GM21381 (cell line): ENCODE data around the gene IMMP2L.
A peak's percentile ranks its signal among the peaks of the same experiment; 100 is the strongest.

Source experiments
- ATAC-seq: cut with Tn5 transposase; IDR thresholded peaks from one replicate; pipeline ENCODE4 v1.9.1; 2021; ENCODE audit warnings: mild to moderate bottlenecking, moderate library complexity; ENCODE audit not compliant: unreplicated experiment

IMMP2L gene

GRCh38 chr7:111113263-111114017 is 448.9 kb downstream of the IMMP2L start:
- ATAC-seq: no peak

DNA sequence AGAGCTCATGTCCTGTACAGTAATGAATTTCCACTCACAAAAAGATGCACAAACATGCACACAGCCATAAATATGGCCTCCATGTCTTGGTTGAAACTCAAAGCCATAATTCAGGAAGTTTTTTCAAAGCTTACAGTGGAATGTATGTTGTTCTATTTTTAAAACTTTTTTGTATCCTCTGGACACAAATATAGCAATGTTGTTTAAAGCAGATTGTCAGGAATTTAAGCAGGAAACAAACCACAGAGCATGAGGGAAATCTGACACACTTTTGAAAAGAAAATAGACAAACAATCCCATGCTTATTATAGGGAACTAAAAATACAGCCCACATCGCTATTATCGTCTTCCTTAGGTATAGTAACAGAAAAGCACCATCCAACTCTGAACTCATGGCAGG is 449.9 kb downstream of the IMMP2L start:
- no peak for ATAC-seq

DNA sequence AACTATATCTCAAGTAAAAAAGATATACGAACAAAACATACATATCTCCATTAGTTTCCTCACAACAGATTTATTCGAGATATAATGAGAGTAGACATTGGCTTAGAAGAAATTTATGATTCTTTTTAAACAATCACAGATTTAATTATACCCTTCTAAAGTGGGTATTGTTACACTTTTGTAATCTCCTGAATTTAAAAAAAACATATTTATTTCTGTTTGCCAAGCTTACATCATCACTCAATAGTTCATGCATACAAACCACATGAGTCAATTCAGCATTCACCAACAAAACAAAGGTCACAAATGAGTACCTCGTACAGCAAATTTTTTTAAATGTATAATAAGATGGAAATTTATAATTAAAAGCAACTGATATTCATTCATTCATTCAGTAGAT is 453.8 kb downstream of the IMMP2L start:
- no peak for ATAC-seq

DNA sequence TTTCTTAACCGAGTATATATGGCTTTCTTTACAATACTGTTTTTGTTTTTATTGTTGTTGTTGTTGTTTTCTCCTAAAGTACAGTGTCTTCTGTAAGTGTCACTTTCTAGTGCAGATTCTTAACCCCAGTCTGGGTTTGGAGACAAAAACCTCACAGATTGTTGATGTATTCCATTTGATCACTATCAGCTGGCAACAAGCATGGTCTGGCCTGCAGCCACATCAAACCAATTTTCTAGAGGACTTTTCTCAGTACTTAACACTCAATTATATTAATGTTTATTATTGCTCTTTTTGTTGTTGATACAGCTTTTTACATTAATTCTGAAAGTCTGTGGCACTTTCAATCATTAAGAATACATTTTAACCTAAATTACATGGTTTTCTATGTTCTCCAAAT is 454.3 kb downstream of the IMMP2L start:
- no peak for ATAC-seq

DNA sequence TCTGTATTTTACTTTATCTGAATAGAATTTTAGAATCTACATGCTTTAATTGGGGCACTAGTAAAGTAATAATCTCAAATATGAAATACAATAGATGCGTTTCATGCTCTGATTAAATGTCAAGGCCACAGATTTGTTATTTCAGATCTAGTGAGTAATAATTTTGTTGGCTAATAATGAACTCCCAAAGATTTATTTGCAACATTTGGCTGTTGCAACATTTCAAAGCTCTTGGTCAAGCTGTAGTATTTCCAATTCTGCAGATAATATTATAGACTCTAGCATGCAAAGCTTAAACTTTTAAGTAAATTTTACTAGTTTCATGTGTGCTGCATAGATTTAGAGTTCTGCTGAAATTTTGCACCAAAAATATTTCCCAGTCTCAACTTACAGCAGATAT is 454.7 kb downstream of the IMMP2L start:
- ATAC-seq: no peak

GRCh38 chr7:111105269-111105668 is 457.0 kb downstream of the IMMP2L start:
- ATAC-seq: no peak

DNA sequence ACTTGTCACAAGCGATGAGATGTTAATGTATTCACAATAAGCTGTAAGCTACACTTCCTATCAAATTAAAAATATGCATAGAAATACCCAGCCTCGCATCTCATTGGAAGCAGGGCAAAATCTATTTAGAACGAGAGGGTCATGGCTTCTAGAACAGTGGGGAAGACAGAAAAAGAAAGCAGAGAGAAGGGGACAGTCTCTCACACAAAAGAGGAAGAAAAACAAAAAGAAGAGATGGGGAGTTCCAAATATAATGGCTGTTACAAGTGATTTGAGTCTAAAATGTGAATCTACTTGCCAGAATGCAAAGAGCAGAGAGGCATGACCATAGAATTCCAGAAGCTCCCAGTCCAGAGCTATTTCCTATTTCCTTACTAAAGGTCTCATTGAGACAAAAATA is 457.6 kb downstream of the IMMP2L start:
- ATAC-seq: no peak

DNA sequence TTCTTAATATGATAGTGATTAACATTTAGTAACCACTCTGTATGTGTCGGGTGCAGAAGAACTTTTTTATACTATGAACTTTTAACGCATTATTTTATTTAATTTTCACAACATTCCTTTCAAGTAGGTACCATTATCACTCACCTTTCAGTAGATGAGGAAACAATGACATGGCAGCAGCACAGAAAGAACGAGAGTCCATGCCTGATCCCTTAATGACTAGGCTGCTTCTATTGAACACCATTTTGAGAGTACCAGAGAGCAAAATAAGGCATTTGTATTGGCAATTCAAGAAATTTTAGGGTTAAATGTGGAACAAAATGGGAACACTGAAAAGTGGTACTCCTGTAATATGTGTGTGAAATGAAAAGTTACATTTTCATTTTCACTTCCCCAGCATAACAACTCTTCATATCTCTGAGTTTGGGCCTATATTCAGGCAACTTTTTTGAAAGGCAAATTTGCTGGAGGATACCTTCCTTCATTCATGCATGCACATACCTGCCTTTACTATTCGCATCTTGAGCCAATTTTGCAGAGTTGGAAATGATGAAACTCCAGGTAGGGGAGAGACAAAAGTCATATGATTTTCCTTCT is 458.5 kb downstream of the IMMP2L start:
- ATAC-seq: peak; percentile 63

DNA sequence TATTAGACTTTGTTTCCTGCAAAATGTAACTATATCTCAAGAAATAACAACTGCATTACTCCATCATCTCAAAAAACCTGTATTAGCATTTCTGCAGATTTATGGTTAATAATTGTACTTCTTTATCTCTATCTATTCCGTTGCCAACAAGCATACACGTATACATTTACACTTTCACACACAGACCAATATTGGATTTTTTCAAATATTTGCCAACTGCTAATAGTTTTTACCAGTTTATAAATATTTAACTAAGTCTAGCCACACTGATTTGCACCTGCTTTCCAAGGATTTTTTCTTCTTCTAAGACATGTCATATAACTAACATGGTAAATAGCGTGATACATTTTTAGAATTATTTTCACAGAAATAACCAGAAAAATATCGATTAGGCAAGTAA is 459.2 kb downstream of the IMMP2L start:
- ATAC-seq: no peak

GRCh38 chr7:111101856-111102646 is 460.2 kb downstream of the IMMP2L start:
- no peak for ATAC-seq

DNA sequence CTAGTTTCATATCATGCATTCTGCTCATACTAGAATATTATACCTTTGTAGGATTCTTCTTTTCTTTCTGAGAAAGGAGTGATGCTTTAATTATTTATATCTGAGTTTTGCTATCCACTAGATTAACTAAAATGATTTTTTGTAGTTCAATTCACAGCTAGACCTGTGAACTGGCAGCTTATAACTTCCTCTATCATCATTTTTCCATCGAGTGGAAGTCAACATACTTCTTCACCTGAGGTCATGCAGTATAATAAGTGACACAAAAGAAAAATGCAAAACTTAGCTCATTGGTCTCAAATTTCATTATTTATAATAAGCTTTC is 463.4 kb downstream of the IMMP2L start:
- no peak for ATAC-seq

- peak; percentile 78 for ATAC-seq
Measured at GRCh38 chr7:111098011-111098925, 464.0 kb downstream of the IMMP2L start.

GRCh38 chr7:111096997-111097396 is 465.3 kb downstream of the IMMP2L start:
- no peak for ATAC-seq

- ATAC-seq: no peak
Measured at GRCh38 chr7:111094419-111094818, 467.9 kb downstream of the IMMP2L start.

DNA sequence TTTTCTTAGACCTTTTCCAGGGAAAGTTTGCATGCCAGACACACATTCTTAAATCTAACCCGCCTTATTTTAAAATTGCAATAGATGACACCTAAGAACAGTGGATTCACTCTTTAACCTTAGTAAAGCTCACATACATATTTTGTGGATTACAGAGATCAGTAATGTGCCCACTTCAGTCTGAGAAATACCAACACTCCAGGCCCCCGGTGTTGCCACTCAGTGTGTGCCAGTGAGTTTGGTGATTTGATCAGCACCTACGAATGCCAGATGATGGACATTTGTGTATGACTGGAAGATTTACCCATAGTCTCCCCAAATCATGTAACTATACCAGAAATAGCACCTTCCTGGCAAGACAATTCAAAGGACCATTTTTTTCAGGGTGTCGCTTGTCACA is 468.8 kb downstream of the IMMP2L start:
- no peak for ATAC-seq

DNA sequence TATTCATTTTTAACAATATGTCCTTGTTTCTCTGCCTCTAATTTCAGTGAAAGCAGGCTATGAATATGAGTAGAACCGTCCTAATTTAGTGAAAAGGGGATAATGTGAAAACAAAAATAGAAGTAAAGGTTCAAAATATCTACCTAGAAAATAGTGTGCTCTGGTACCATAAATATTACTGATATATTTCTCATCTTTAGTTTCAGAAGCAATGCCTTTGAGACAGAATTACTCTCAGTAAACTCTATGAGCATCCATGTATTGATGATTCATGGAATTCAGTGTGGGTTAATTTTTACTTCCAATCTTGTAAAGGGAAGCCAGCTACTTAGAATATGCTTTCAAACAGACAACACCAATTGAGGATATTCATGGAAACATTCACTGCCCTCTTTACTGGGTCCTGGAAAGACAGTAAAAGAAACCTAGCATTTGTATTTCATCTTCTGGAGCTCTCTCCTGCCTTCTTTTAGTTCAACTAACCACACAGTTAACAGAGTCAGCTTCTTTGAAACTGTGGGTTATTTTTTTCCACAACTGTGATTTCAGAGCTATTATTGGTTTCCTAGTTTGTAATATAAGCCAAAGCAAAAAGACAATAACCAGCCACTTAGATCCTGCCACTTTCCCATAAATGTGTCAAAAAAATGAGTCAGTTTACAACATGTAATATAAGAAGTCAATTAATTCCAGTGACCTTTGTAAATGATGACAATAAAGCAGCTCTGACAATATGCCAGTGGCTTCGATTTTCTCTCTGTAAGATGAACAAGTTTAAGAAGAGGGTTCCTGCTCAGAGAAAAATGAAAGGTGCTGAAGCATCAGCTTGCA is 469.7 kb downstream of the IMMP2L start:
- no peak for ATAC-seq

GRCh38 chr7:111091593-111092358 is 470.5 kb downstream of the IMMP2L start:
- ATAC-seq: no peak

GRCh38 chr7:111090846-111091245 is 471.4 kb downstream of the IMMP2L start, which contains the start of gene LRRN3:
TSS of gene LRRN3 (plus strand) at chr7:111091127. CDS start at chr7:111122773, 31,646 bp downstream.
- no peak for ATAC-seq

- ATAC-seq: peak; percentile 41
Measured at GRCh38 chr7:111089822-111090426, 472.4 kb downstream of the IMMP2L start.
